Hepatocyte (in vitro differentiated cells): ENCODE results near the gene SRD5A1.

Experiments
- EZH2 ChIP-seq: fragments of 200-600 bp; sonication (generic); IDR thresholded peaks from 2 replicates; pipeline ENCODE4 v1.6.1; 2016; ENCODE audit warnings: antibody characterized with exemption, mild to moderate bottlenecking, borderline replicate concordance
- EZH2phosphoT487 ChIP-seq: fragments of 200-600 bp; sonication (generic); IDR thresholded peaks from one replicate; pipeline ENCODE4 v1.6.1; 2018; ENCODE audit warnings: antibody characterized with exemption, mild to moderate bottlenecking, low read depth, moderate library complexity; ENCODE audit not compliant: unreplicated experiment, severe bottlenecking
- TF ChIP-seq, protein P1 (sequence below): fragments of 200-600 bp; sonication (generic); IDR thresholded peaks from 2 replicates; pipeline ENCODE4 v1.5.1; 2016; ENCODE audit warnings: antibody characterized with exemption, mild to moderate bottlenecking; ENCODE audit not compliant: poor library complexity

DNA sequence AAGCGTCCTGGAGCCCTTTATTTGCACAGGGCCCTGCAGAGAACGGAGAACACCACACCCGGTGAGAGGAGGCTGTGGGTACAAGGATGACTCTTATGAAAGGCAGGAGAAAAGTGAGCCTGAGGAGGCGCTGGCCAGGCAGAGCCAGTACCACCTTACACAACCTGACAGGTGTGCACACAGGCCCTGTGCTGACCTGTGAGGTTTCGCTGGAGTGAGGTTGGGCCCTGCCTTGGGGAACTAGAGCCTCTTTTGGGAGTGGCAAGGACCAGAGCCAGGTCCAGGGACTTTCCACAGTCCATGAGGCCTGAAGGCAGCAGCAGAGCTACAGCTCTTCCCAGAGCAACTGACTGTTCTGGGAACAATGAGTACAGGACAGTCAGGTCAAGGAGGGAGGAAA, 3.1 kb downstream of the SRD5A1 start:
- TF ChIP-seq, protein P1, sequence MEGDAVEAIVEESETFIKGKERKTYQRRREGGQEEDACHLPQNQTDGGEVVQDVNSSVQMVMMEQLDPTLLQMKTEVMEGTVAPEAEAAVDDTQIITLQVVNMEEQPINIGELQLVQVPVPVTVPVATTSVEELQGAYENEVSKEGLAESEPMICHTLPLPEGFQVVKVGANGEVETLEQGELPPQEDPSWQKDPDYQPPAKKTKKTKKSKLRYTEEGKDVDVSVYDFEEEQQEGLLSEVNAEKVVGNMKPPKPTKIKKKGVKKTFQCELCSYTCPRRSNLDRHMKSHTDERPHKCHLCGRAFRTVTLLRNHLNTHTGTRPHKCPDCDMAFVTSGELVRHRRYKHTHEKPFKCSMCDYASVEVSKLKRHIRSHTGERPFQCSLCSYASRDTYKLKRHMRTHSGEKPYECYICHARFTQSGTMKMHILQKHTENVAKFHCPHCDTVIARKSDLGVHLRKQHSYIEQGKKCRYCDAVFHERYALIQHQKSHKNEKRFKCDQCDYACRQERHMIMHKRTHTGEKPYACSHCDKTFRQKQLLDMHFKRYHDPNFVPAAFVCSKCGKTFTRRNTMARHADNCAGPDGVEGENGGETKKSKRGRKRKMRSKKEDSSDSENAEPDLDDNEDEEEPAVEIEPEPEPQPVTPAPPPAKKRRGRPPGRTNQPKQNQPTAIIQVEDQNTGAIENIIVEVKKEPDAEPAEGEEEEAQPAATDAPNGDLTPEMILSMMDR, result no peak
- TF ChIP-seq EZH2phosphoT487, result no peak
- no peak for TF ChIP-seq EZH2
